Cerebellar nuclear complex (tissue), 1 donor: Measurements from ENCODE around the gene SLC38A9.
A peak's percentile ranks its signal among the peaks of the same experiment; 100 is the strongest.
"Not testable (repeated sequence)": the region's sequence is repeated elsewhere in the genome, so short reads cannot be mapped to it uniquely, and the experiment has no call there.

ENCODE experiments used
- DNase-seq, 2 experiments: peaks; one replicate each; lab custom pipeline; 2025; lab: John Stamatoyannopoulos, UW

The SLC38A9 gene

GRCh38 chr5:55712023-55712859 is at the start of gene SLC38A9:
SLC38A9 (minus strand) TSS chr5:55712324; CDS start chr5:55697958, 14,366 bp downstream.
- DNase-seq = peak; percentile 54 to 88

GRCh38 chr5:55761721-55762120 is 49.6 kb upstream of the SLC38A9 start:
- DNase-seq = not testable (repeated sequence)

GRCh38 chr5:55758714-55759113 is 46.6 kb upstream of the SLC38A9 start:
- no peak for DNase-seq

GRCh38 chr5:55758231-55758630 is 46.1 kb upstream of the SLC38A9 start:
- DNase-seq = no peak

- DNase-seq = no peak
Measured at GRCh38 chr5:55750499-55750898, 38.4 kb upstream of the SLC38A9 start.

GRCh38 chr5:55750063-55750462 is 37.9 kb upstream of the SLC38A9 start:
- DNase-seq = no peak

GRCh38 chr5:55749387-55749786 is 37.3 kb upstream of the SLC38A9 start:
- DNase-seq = no peak

GRCh38 chr5:55747778-55748318 is 35.7 kb upstream of the SLC38A9 start:
- no peak for DNase-seq

- no peak for DNase-seq
Measured at GRCh38 chr5:55742778-55743177, 30.7 kb upstream of the SLC38A9 start.

- DNase-seq = no peak
Measured at GRCh38 chr5:55737793-55738192, 25.7 kb upstream of the SLC38A9 start, which contains the start of gene DDX4. DDX4 (plus strand) TSS chr5:55738061; CDS start chr5:55738964, 903 bp downstream.

- no peak for DNase-seq
Measured at GRCh38 chr5:55734658-55735057, 22.5 kb upstream of the SLC38A9 start.

GRCh38 chr5:55732585-55732984 is 20.5 kb upstream of the SLC38A9 start:
- DNase-seq = no peak

GRCh38 chr5:55731848-55732247 is 19.7 kb upstream of the SLC38A9 start:
- no peak for DNase-seq

- DNase-seq = no peak
Measured at GRCh38 chr5:55724281-55724680, 12.2 kb upstream of the SLC38A9 start.

GRCh38 chr5:55720188-55720703 is 8.1 kb upstream of the SLC38A9 start:
- no peak for DNase-seq

- not testable (repeated sequence) for DNase-seq
Measured at GRCh38 chr5:55719026-55719425, 6.9 kb upstream of the SLC38A9 start.

GRCh38 chr5:55715519-55716078 is 3.5 kb upstream of the SLC38A9 start:
- no peak for DNase-seq

GRCh38 chr5:55714749-55715148 is 2.6 kb upstream of the SLC38A9 start:
- DNase-seq = no peak

GRCh38 chr5:55714339-55714738 is 2.2 kb upstream of the SLC38A9 start:
- DNase-seq = no peak

- DNase-seq = no peak
Measured at GRCh38 chr5:55713871-55714270, 1.7 kb upstream of the SLC38A9 start.

GRCh38 chr5:55711507-55712022 is 559 bp downstream of the SLC38A9 start:
- no peak for DNase-seq

GRCh38 chr5:55708732-55709131 is 3.4 kb downstream of the SLC38A9 start:
- no peak for DNase-seq

GRCh38 chr5:55706230-55706629 is 5.9 kb downstream of the SLC38A9 start:
- no peak for DNase-seq
